ENCODE measurements around the gene ANXA5.

DNA sequence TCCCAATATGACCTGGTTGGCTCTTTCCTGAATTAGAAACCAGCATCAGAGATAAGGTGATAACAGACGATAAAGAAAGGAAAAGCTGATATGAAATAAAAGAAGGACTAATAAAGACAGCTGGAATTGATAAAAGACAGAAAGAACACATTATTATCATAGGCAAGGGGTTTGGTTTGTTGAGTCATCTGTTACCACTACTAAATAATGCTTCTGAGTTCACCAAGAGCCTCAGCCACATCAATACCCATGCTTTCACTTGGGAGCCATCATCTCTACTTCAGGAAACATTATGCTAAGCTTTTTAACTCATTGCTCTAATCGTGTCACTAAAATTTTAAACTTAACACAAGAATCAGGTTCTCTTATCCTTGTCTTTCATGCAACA lies 27.6 kb downstream of the ANXA5 start:
- TF ChIP-seq, protein P1, sequence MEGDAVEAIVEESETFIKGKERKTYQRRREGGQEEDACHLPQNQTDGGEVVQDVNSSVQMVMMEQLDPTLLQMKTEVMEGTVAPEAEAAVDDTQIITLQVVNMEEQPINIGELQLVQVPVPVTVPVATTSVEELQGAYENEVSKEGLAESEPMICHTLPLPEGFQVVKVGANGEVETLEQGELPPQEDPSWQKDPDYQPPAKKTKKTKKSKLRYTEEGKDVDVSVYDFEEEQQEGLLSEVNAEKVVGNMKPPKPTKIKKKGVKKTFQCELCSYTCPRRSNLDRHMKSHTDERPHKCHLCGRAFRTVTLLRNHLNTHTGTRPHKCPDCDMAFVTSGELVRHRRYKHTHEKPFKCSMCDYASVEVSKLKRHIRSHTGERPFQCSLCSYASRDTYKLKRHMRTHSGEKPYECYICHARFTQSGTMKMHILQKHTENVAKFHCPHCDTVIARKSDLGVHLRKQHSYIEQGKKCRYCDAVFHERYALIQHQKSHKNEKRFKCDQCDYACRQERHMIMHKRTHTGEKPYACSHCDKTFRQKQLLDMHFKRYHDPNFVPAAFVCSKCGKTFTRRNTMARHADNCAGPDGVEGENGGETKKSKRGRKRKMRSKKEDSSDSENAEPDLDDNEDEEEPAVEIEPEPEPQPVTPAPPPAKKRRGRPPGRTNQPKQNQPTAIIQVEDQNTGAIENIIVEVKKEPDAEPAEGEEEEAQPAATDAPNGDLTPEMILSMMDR (conservative IDR thresholded peaks at IDR 0.05): no peak
- no peak for TF ChIP-seq EZH2 (IDR thresholded peaks at IDR 0.05; ENCODE audit: low read depth)

All from PC-9 (cell line).